Transverse colon (tissue), 4 donors: ENCODE data around the gene GABRA5.

Experiments used
- EP300 ChIP-seq: sonication (generic); formaldehyde crosslinking; IDR thresholded peaks from one replicate; pipeline ENCODE4 v1.6.1; 2017; ENCODE audit warnings: antibody characterized with exemption, low read depth
- POLR2A ChIP-seq: fragments of 450-650 bp; IDR thresholded peaks from one replicate; pipeline ENCODE4 v1.6.1; 2016; ENCODE audit warnings: antibody characterized with exemption, mild to moderate bottlenecking, moderate library complexity
- POLR2AphosphoS5 ChIP-seq, 3 donors: sonication (generic); formaldehyde crosslinking; IDR thresholded peaks; one replicate each; pipeline ENCODE4 v1.6.1; 2016; ENCODE audit warnings: antibody characterized with exemption in 3 of 3
- TF ChIP-seq, protein P1 (sequence below), 5 experiments: fragments of 200-600 bp in 3 of 5; fragments of 450-650 bp in 2 of 5; sonication (generic) in 3 of 5; IDR thresholded peaks; 1 replicate in 2 of 5; 2 replicates in 3 of 5; pipeline ENCODE4 v1.5.1; 2016 to 2017; ENCODE audit warnings: antibody characterized with exemption in 5 of 5, inconsistent platforms in 3 of 5, mild to moderate bottlenecking in 2 of 5, moderate library complexity in 1 of 5

DNA sequence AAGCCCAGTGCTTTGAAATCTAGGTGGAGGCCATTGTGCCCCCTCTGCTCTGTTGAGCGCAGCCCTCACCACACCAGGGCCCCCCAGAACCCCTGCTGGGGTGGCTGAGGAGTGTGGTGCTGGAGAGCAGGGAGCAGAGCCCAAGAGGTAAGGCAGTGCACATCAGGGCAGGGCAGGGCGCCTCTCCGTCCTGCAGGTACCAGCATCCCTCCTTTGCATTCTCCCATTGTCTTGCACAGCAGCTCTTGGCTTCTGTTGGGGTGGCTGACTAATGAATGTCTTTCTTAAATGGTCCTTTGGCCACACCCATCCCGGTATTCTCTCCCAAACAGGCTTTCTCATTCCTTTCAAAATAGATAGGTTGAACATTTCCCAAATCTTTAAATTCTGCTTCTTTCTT lies 62.7 kb downstream of the GABRA5 start:
- TF ChIP-seq POLR2A (no peak), POLR2AphosphoS5 (IDR thresholded peaks at IDR 0.05) (no peak), EP300 (no peak)
- TF ChIP-seq, protein P1, sequence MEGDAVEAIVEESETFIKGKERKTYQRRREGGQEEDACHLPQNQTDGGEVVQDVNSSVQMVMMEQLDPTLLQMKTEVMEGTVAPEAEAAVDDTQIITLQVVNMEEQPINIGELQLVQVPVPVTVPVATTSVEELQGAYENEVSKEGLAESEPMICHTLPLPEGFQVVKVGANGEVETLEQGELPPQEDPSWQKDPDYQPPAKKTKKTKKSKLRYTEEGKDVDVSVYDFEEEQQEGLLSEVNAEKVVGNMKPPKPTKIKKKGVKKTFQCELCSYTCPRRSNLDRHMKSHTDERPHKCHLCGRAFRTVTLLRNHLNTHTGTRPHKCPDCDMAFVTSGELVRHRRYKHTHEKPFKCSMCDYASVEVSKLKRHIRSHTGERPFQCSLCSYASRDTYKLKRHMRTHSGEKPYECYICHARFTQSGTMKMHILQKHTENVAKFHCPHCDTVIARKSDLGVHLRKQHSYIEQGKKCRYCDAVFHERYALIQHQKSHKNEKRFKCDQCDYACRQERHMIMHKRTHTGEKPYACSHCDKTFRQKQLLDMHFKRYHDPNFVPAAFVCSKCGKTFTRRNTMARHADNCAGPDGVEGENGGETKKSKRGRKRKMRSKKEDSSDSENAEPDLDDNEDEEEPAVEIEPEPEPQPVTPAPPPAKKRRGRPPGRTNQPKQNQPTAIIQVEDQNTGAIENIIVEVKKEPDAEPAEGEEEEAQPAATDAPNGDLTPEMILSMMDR (IDR thresholded peaks at IDR 0.05), result no peak
